ENCODE measurements around the gene RCAN2.

The RCAN2 gene

DNA sequence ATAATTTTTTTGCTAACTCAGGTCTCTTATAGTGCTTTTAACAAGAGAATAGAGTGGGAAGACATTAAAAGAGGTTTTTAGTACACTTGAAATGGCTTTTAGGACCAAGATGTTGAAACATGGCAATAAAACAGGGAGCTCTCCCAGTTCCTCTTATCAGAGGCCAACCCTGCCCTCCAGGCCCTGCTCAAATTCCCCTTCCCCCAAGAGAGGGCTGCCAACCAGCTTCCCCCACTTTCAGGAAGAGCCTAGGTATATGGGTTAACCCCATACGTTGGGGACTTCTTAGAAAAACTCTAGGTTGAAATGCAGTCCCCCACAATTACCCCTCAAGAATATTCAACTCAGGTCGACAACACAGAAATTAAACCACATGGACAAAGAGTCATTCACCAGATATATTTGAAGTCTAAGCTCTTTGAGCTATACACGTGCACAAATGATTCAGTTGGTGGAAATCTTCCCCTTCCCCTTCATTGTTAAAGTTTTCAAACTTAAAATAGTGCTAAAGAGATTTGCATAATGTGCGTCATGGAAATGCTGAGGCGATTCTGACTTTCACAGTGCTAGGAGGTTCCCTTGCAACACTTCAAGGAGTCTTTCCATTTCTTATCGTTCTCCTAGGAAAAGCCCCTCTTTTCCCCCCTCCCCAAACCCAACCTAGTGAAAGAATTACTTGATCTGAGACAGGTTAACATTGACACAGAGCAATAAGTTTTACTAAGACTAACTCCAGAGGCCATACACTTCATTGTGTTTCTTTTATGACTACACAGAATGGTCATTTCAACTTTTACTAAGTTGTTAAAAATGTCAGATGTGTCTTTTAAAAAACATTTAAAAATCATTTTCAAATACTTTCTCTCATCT lies 270.7 kb downstream of the RCAN2 start:
- H3K4me3 ChIP-seq (ENCODE audit: low read depth, low read length) = no peak overlapping the region

DNA sequence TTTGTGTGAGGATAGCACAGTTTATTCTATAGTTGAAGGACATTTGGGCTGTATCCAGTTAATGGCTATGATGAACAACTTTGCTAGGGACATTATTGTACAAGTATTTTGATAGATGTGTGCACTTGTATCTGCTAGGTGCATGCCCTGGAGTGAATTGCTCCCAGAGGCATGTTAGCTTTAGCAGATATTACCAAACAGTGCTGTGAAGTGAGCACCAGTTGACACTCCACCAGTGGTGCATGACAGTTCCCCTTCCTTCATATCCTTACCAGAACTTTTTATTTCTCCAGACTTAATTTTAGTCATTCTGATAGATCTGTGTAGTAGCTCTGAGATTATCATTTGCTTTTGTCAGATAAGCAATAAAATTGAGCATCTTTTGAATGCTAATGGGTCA lies 271.6 kb downstream of the RCAN2 start:
- no peak overlapping the region for H3K4me3 ChIP-seq (ENCODE audit: low read depth, low read length)

DNA sequence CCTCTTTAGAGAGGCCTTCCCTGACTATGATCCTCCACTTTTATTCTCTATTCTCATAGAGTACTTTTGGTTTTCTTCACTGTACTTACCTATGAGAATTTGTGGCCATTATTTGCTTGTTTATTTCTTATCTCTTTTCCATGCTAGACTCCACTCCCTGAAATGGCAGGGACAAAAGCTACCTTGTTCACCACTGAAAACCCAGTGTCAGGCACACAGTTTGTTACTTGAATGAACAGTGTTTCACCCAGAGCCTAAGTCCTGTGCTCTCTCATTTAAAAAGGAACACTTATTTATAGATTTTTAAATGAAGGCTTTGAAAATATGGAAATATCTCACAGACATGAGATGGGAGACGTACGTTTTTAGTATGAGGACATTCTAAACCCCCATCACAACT lies 272.8 kb downstream of the RCAN2 start:
- no peak overlapping the region for H3K4me3 ChIP-seq (ENCODE audit: low read depth, low read length)

DNA sequence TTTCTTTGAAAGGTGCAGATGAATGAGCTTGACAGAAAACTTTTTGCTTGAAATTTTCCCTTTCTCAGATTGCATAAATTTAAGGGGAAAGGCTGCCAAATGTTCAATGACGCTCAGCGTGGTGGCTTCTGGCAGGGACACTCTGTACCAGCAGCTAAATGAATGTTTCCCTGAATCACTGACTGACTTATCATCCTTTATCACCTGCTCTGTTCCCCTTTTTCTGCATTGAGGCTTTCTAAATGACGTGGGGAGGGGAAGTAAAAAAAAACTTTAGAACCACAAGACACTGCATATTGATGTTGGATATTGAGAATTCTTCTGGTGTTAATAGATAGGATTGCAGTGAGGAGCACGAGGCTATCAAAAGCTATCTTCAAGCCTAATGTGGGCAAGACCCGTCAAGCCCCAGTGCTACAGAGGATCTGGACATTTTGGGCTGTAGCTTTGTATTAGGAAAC lies 273.5 kb downstream of the RCAN2 start:
- no peak overlapping the region for H3K4me3 ChIP-seq (ENCODE audit: low read depth, low read length)

DNA sequence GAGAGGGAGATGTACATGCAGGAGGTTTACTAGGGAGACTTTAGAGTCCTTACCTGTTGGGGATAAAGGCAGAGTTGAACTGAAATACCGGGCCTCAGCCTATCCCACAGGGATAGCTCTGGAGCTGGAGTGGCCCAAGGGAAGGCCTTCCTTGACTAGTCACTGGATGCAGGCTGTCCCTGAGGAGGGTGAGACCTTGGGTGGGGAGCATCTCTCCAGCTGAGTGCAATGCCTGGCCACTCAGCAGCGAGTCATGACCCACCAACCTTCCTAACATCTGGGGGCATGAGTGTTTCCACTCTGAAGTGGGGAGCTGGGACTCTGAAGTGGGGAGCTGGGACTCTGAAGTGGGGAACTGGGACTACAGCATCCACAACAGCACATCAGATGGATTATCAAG lies 274.4 kb downstream of the RCAN2 start:
- no peak overlapping the region for H3K4me3 ChIP-seq (ENCODE audit: low read depth, low read length)

DNA sequence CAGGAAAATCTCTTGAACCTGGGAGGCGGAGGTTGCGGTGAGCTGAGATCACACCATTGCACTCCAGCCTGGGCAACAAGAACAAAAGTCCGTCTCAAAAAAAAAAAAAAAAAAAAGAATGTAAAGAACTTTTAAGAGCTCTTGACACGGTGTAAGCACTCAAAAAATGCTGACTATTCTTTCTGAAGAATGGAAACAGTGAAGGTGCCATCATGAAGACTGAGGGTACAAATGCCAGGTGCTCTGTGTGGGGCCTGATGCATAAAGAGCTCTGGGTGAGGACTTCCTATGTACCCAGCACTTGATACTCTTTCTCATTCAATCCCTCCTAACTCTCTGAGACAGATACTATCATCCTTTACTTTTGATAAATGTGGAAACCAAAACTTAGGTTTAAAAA lies 275.5 kb downstream of the RCAN2 start:
- no peak overlapping the region for H3K4me3 ChIP-seq (ENCODE audit: low read depth, low read length)

DNA sequence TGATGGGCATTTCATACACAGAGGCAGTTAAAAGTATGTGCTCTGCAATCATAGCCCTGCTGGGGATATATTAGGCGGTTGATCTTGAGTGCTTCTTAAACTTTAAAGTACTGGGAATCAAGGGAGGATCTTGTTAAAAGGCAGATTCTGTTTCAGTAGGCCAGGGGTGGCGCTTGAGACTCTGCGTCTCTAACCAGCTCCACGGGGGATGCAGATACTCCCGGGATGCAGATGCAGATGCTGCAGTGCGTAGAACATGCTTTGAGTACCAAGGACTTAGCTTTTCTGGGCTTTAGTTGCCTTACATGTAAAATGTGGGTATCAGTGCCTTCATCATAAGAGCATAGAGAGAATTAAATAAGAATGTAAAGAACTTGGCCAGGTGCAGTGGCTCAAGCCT lies 276.0 kb downstream of the RCAN2 start:
- H3K4me3 ChIP-seq (ENCODE audit: low read depth, low read length) = no peak overlapping the region

DNA sequence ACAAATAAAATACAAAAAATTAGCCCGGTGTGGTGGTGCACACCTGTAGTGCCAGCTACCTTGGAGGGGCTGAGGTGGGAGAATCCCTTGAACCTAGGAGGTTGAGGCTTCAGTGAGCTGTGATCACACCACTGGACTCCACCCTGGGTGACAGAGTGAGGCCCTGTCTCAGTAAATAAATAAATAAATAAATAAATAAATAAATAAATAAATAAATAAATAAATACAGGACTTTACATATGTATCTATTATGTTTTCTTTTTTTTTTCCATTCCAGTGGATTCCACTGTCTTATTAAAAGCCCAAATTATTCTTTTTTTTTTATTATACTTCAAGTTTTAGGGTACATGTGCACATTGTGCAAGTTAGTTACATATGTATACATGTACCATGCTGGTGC lies 279.3 kb downstream of the RCAN2 start:
- H3K4me3 ChIP-seq (ENCODE audit: low read depth, low read length) = no peak overlapping the region

DNA sequence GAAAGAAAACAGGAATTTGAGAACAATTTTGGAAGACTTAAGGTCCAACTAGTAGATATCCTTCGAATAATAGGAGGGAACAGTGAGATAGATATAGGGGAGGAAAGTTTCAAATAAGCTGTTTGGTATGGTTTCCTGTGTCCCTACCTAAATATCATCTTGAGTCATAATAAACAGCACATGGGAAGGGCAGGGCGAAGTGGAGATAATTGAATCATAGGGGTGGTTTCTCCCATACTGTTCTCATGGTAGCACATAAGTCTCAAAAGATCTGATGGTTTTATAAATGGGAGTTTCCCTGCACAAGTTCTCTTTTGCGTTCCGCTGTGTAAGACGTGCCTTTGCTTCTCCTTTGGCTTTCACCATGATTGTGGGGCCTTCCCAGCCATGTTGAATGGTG lies 281.0 kb downstream of the RCAN2 start:
- no peak overlapping the region for H3K4me3 ChIP-seq (ENCODE audit: low read depth, low read length)

DNA sequence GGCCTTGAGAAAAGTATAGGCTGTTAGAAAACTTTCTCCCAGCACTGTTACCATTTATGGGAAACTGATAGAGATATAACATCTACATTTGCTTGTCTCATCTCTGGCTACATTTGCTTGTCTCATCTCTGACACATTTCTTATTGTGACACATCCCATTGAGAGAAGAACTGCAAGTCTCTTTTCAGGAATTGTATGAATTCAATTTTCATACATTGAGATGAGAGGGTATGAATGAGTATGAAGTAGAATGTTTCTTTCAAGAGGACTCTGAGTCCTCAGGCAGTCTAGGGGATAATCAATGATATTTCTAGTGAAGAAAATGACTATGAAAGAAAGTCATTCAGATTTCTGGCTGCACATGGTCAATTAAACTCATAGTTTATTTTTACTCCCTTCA lies 282.9 kb downstream of the RCAN2 start:
- H3K4me3 ChIP-seq (ENCODE audit: low read depth, low read length) = no peak overlapping the region

DNA sequence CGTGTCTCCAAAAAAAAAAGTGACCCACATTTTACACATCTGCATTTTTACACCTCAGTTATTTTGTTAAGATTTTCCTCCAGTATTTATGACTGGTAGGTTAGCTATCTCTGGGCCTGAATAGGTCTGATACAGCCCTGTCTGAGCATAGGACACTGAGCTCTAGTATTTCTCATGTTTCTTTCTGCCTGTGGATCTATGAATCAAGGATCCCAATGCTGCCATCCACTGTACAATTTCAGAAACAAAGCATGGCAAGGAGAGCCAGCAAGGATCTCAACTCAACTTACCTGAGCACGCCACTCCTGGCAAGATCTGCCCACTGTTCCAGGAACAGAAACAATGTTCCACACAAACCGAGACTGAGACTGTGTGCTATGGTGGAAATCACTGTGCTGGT lies 284.1 kb downstream of the RCAN2 start:
- no peak overlapping the region for H3K4me3 ChIP-seq (ENCODE audit: low read depth, low read length)

DNA sequence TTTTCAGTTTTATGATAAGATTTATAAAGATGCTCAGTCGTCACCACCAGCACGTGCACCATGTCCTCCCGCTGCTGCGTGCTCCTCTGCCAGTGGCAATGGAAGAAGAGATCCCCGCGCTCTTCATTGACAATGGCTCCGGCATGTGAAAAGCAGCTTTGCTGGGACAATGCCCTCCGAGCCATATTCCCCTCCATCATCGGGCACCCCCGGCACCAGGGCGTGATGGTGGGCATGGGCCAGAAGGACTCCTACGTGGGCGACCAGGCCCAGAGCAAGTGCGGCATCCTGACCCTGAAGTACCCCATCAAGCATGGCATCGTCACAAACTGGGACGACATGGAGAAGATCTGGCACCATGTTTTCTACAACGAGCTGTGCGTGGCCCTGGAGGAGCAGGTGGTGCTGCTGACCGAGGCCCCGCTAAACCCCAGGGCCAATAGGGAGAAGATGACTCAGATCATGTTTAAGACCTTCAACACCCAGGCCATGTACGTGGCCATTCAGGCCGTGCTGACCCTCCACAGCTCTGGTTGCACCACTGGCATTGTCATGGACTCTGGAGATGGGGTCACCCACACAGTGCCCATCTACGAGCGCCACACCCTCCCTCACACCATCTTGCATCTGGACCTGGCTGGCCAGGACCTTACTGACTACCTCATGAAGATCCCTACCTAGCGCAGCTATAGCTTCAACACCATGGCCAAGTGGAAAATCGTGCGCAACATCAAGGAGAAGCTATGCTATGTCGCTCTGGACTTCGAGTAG lies 286.2 kb downstream of the RCAN2 start:
- no peak overlapping the region for H3K4me3 ChIP-seq (ENCODE audit: low read depth, low read length)

DNA sequence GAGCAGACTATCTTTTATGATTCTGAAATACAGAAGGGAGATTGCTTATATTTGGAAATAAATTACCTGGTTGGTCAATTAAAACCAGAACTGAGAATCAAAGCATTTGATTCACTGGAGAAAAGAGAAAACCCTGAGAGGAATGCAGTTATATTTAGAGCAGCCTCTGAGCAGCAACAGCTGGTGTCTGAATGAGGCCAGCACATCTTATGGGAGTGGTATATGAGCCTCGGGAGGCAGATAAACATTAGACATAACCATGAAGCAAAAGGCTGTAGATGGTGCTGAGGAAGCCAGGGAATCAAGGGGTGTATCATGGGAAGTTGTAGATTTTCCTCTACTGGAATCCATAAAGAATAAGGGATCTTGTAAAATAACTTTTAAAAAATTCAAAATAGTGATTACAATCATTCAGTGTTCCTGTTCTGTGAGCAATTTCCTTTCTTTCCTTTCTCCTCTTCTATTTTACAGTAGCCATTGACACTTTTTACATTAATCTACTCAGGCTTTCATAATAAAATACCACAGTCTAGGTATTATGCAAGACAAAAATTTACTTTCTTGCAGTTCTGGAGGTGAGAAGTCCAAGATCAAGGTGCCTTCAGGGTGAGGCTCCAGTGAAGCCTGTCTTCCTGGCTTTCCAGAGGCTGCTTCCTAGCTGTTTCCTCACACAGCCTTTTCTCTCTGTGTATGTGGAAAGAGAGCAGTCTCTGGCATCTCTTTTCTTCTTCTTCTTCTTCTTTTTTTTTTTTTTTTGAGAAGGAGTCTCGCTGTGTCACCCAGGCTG lies 287.7 kb downstream of the RCAN2 start:
- no peak overlapping the region for H3K4me3 ChIP-seq (ENCODE audit: low read depth, low read length)

DNA sequence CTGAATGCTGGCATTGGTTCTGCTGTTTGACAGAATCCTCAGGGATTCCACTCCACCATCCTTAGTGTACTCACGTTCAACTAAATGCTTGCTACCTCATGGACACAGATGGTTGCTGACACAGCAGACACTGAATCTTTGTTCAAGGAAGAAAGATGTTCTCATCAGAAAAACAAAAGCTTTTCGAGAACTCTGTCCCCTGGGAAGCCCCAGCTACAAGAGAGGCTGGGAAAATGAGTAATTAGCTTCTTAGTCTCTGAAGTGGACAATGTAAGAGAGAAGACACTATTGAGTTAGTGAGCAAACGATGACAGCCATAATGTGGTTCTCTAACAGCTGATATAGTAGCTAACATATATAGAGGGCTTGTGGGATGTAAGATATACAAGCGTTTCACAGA lies 289.5 kb downstream of the RCAN2 start:
- H3K4me3 ChIP-seq (ENCODE audit: low read depth, low read length) = no peak overlapping the region

DNA sequence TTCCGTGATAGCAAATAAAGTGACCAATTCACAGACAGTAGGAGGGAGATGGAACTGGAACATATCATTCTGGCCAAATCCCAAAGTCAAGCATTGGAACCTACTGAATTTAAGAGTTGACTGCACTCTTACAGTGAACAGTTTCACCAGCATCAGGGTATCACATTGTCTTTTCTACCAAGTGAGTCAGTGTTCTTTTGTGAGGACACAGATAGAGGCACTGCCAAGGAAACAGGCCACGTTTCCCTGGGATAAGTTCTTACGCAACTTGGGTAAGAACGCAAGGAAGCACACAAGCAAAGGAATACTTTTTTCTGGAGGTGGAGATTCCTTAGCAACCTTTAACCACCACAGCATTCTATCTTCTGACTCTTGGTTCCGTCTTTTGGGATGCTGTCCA lies 291.9 kb downstream of the RCAN2 start:
- no peak overlapping the region for H3K4me3 ChIP-seq (ENCODE audit: low read depth, low read length)

DNA sequence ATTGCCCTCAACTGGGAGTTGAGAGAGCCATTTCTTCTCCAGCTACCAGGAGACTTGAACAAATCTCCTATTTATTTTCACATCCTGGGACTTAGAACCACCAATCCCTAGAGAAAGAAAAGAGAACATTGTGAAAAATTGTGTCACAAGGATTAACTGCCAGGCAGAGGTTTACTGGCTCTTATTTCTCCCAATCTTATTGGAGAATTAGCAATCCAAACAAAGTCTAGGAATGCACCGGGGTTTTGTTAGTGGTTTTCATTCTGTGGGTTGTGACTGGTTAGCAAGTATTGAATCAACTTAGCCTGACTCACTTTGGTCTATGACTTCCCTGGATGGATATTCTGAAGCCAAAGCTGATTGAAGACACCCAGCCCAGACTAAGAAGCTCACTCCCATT lies 299.3 kb downstream of the RCAN2 start:
- H3K4me3 ChIP-seq (ENCODE audit: low read depth, low read length) = no peak overlapping the region

DNA sequence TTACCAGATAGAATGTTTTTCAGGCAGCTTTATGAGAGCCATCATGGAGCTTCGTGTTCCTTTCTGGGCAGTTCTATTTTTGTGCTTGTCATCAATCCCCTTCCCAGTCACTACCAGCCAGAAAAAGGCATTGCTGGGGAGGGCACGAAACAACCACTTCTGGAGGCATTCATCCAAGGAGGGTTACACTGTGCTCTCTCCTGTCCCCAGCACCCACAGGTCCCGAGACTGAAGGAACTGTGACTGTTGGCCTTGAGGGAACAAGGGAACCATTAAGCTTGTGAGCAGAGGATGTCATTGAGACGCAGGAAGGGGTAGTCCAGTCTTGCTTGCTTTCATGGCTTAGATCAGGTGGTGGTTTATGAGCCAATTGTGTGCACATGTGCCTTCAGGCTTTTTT lies 300.4 kb downstream of the RCAN2 start:
- no peak overlapping the region for H3K4me3 ChIP-seq (ENCODE audit: low read depth, low read length)

DNA sequence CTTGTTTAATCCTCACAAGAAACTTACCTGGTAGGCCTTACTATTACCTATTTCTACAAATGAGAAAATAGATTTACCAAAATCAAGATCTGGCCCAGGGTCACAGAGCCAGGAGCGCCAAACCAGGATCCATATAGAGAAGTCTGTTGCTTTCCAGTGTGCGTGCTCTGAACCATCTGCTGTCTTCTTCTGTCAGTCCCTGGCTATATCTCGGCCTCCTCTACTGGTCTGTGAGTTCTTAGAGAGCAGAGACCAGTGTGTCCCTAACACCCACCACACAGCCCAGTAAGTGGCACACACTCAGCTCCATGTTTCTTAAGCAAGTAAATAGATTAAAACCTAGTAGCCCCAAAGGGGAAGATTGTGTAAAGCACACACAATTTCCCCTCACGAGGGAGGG lies 301.5 kb downstream of the RCAN2 start:
- H3K4me3 ChIP-seq (ENCODE audit: low read depth, low read length) = no peak overlapping the region

DNA sequence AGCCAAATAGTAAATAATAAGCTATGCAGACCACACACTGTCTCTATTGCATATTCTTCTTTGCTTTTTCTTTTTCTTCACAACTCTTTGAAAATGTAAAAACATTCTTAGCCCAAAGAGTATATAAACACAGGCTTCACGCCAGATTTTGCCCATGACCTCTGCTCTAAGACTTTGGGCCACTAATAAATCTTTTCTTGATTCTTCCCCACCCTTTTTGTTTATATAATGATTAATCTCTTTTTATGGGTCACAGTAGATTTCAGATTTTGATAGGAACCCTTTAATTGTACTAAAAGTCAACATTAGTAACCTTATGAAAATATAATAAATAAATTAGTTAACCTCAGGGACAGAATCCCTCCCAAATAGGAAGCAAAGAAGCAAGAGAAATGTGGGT lies 304.7 kb downstream of the RCAN2 start:
- no peak overlapping the region for H3K4me3 ChIP-seq (ENCODE audit: low read depth, low read length)

DNA sequence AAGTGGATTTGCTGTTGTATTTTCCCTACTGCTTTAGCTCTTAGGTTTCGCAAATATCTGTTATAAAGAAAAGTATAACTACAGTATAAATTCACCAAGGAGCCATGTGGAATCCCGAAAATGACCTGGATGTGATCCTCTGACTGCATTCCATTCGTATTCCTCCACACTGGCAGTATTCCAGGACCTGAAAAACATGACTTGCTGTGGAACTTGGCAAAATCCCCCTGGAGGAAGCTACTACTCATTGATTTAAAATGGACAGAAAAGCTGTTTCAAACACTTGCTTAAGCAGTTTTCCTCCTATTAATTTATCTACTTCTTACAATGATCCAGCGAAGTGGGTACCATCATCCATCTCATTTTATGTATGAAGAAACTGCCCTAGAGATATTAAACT lies 307.1 kb downstream of the RCAN2 start:
- H3K4me3 ChIP-seq (ENCODE audit: low read depth, low read length) = no peak overlapping the region

DNA sequence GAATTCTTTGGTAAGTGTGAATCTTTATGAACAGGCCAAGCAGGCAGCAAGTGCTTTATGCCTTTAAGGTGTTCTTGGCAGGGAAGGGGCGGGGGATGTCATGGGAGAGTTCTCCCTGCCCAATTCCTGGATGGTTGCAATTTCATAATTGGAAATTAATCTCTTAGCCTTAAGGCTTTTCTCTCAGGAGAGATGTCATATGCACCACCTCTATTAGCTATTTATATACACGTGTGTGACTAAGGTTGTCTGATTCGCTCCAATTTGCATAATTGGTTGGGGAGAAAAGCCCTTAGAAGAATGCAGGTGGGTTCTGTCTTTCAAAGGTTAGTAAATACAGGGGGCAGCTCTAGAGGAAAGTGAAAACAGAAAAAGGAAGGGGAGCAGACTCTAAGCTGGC lies 315.3 kb downstream of the RCAN2 start:
- no peak overlapping the region for H3K4me3 ChIP-seq (ENCODE audit: low read depth, low read length)

DNA sequence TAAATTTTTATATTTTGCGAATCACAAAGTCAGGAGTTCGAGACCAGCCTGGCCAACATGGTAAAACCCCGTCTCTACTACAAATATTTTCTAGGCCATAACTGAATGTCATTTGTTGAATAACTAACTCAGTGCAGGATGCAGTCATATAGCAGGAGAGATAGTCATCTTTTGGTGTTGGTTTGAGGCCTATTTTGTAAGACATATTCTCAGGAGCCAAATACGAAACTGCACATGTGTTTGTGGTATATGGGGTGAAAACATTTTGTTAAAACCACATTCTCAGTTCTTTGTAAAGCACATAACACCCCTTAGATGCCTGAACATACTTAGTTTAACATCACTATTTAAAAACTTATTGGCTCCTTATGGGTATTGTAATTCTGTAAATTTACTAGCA lies 315.8 kb downstream of the RCAN2 start:
- no peak overlapping the region for H3K4me3 ChIP-seq (ENCODE audit: low read depth, low read length)
